ENCODE data around the gene CEP72.
A peak's percentile ranks its signal among the peaks of the same experiment; 100 is the strongest.
"Not testable (repeated sequence)": the region's sequence is repeated elsewhere in the genome, so short reads cannot be mapped to it uniquely, and the experiment has no call there.

Gene CEP72, protein sequence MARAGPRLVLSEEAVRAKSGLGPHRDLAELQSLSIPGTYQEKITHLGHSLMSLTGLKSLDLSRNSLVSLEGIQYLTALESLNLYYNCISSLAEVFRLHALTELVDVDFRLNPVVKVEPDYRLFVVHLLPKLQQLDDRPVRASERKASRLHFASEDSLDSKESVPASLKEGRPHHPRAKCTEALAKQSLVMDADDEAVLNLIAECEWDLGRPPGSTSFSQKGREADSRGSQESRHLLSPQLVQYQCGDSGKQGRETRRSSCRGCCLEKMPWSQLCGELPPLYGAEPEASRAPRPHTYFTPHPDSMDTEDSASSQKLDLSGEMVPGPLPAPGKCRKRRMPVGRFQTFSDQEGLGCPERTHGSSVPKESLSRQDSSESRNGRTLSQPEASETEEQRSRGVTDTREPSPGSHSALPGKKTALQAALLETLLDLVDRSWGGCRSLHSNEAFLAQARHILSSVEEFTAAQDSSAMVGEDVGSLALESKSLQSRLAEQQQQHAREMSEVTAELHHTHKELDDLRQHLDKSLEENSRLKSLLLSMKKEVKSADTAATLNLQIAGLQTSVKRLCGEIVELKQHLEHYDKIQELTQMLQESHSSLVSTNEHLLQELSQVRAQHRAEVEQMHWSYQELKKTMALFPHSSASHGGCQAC
- total RNA-seq: 8.2 to 14.3 (median 13.0) reads per million in 4 donors

DNA sequence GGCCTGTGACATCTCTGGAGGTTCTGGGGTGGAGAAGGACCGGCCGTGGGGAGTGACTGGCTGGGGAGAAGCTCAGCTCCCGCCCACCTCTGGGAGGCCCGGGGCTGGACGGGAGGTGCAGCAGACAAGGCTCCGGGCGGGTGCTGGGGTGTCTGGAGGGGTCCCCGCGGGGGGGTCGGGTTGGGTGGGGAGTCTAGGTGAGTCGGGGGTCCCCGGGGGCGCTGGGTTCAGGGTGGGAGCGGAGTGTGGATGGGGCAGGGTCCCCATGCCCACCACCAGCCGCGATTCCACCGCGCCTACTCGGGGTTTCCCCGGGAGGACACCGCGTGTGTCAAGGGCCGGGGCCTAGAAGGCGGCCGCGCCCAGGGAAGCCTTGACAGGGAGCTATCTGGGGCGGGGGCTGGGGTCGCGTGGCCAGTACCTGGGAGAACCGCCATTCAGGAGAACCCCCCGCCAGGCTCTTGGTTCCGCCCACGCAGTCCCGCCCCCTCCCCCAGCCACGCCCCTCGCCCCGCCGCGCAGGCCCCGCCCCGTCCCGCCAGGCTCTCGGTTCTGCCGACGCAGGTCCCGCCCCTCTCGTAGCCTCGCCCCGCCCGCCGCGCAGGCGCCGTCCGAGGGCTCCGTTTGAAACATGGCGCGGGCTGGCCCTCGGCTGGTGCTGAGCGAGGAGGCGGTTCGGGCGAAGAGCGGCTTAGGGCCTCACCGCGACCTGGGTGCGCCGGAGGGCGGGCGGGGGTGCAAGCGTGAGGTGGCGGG lies at the start of gene CEP72:
TSS of gene CEP72 (plus strand) at position 610 of the 756 bp plus-strand sequence. CDS start at position 632, 22 bp downstream.
- peak; percentile 85 to 94 (median 90) for DNase-seq

DNA sequence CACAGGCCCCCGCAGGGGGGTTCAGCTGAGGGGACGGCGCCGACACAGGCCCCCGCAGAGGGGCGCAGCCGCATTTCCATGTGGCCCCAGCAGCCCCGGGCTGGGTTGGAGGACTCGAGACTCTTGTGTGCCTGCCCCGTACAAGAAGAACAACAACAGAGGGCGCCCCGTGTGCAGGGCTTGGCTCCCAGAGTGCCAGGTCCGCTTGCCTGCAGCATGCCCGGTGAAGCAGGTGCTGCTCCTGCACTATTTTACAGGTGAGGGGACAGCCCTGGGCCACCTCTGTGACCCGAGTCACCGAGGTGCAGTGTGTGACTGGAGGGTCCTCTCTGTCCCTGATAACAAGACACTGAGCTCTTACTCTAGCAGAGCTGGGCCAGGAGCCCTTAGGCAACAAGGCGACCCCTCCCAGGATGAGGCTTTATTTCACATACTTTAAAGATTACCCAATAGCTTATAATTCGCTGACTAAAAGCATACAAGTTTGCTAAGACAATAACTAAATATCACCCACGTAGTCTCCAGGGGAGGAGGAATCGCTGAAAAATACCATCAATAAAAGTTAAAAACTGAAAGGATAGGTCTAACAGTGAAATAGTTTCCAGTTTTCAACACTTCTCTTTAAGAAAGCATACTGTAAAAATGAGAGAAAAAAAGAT lies 46.2 kb upstream of the CEP72 start:
- no peak for DNase-seq

DNA sequence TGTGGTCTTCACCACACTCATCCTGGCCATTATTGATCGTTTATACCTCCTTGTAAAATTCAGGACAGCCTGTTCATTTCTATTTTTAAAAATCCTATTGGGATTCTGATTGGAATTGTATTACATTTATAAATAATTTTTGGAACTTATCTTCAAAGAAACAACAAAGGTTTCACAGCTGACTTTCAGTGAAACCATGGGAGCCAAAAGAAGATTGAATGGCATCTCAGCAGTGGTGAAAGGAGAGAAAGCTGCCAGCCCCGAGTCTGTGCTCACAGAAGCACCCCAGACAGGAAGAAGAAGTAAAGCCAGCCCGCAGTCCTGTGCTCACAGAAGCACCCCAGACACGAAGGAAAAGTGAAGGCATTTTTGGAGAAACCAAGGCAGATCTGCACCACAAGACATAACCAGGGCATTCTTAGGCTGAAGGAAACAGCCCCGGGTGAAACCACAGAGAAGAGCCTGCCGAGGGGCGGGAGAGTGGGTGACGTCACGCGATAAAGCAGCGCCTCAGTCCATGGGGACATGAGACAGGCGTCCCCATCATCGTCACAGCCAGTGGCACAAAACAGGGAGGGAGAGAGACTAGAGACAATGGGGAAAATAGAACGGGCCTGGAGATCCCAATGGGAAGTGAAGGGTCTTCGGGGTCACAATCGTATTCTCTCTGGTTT lies 45.4 kb upstream of the CEP72 start:
- DNase-seq: no peak

DNA sequence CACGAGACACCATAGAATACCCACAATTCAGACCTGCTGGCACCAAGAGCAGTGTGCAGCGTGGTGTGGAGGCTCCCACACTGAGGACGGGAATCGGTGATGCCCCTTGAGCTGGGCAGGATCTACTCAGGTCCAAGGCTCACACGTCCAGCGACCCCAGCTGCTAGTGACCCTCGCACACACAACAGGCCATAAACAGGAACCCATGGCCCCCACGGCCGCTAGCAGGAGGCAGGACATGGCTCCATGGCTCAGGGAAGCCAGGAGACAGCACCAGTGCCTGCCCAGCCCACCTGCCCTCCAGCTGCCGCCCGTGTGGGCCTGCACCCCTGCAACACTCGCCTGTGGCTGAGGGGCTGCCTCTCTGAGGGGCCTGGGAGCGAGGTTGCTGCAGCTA lies 44.5 kb upstream of the CEP72 start:
- no peak for DNase-seq

DNA sequence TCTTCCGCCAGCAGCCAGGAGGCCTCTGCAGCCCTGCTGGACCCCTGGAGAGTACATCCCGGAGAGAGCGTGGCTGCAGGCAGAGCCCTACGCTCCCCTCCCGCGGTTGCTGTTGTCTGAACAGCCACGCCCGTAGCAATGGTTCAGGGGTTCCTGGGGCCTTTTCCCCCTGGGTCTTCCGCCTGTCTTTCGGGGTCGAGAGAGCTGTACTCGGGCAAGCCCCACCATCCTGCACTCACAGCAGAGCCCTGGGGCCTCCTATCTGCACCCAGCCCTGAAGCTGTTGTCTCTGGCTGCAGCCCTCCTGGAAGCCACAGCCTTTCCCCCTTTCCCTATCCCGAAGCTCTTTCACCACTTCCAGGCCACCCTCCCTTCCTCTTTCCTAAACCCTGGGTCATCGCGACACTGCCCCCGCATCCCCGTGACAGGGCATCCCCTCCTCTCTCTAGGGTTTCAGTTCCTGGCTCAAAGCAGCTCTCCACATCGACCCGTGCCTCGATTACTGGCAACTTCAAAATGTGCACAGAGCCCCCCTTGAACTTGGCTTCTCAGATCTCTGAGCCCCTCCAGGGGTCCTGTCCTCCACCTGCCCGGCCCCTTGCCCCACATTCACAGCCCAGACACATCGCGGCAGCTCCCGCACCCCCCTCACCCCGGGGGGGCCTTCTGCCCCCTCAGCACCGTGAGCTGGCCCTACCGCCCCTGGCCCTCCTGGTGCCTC lies 43.9 kb upstream of the CEP72 start:
- DNase-seq: no peak

DNA sequence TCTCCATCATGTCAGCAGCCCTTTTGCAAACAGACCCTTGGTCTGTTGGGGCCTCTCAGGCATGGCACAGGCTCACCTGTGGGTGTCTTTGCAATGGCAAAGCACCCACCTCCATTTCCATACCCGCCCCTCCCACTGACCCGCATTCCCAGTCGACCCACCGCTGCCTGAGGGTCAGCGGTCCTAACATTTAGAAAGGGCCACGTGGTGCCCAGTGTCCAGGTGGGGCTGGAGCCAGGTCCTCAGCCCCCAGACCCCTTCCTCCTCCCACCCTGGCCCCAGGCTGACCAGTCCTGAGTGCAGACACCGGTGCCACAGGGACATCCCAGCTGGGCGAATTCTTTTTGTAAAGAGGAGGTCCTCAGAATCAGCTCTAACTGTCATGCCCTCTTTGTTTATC lies 43.3 kb upstream of the CEP72 start:
- DNase-seq: no peak

DNA sequence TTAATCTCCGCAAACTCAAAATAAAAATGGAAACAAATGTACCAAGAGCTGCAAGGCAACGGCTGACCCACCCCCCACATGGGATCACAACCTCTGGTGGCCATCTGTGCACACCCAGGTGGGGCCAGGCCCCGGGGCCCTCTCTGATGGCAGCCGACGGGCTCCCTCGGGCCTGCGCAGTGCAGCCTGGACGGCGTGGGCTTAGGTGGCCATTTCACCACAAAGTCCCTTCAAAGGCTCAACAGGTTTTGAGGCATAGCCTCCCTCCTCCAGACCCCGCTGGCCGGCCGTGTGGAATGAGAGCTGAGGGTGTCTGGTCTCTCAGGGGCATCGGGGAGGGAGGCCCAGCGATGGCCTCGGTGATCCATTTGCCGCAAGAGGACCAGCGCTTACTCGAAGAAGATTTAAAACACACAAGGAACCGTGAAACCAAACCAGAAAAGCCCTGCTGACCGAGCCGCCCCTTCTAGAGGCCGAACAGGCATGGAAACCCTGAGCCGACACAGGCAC lies 42.7 kb upstream of the CEP72 start:
- DNase-seq: no peak

DNA sequence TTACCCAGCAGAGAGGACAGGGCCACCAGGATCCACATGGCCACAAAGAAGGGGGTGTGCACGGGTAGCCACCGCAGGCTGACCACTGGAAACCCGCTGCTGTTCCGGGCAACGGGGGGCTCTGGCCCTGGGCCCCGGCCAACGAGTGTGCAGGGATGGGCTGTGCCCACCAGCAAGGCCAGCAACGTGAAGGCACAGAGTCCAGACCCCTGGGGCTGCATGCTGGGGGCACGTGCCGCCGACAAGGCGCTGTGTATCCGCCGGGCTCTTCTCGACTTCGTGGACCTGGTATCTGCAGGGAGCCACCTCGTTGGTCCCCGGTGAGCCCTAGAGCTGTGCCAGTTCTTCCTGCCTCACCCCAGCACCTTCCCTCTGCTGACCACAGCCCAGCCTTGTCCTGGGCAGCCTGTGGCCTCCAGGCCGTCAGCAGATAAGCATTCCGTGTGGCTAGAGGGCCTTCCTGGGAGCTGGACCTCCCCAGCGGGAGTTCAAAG lies 42.2 kb upstream of the CEP72 start:
- DNase-seq: no peak

DNA sequence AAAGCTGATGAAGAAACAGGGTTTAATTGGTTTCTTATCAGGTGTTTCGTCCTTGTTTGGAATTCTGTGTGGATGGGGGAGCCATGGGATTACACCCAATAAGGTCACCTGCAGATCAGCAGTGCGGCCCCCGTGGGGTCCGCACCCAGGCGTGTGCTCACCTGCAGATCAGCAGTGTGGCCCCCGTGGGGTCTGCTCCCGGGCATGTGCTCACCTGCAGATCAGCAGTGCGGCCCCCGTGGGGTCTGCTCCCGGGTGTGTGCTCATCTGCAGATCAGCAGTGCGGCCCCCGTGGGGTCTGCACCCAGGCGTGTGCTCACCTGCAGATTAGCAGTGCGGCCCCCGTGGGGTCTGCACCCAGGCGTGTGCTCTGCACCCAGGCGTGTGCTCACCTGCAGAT lies 41.7 kb upstream of the CEP72 start:
- DNase-seq: no peak

DNA sequence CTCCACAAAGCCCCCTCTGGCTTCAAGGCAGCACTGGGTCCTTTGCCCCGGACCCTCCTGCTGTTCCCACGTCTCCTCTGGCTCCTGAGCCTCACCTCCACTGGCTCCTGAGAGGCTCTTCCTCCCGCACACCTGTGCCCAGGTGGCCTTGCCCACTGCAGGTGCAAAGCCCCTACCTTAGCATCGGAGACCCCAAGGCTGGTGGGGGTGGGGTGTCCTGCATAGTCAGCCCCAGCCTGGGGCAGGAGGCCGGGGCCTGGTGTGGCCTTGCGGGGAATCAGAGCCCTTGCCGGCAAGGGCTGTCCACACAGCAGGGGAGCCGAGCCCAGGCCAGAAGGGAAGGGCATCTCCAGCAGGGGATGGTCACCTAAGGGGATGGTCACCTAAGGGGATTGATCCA lies 41.3 kb upstream of the CEP72 start:
- DNase-seq: no peak

DNA sequence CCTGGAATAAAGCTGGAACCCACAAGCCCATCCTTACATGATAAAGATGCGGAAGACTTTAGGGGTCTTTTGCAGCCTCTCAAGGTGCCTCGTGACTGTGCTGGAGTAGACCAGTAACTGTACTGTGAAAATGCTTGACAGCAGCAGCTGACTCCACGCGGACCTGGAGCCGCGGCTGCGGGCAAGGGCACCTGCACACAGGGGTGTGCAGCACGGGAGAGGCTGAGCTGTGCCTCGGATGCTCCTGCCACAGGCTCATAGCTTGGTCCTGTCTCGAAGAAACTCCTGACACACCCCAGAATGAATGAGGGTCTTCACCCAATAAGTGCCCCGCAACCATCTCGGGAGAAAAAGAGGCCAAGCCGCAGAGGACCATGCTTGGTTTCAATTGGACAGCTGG lies 40.3 kb upstream of the CEP72 start:
- DNase-seq: no peak

DNA sequence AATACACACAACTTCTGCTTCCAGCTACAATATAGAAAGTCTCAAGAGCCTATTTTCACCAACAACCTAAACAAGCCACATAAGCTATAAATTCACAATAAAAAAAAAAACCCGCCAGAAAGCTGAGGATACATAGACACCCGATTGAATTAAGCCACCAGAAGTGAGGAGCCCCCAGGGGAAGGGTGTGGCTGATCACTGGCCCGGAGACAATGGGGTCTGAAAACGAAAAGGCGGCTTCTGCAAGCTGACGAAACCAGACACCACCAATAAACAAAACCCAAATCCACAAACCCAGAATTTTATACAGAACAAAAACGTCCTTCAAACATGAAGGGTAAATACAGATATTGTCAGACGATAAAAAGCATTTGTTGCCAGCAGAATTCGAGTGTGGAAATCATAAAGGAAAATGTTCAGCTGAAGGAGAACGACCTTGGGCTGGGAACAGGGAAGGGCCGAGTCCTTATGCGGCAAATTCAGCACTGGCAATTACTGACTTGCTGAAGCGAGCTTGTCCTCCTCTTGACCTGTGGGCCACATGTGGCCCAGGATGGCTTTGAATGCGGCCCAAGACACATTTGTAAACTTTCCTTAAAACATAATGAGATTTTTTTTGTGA lies 39.6 kb upstream of the CEP72 start:
- no peak for DNase-seq

DNA sequence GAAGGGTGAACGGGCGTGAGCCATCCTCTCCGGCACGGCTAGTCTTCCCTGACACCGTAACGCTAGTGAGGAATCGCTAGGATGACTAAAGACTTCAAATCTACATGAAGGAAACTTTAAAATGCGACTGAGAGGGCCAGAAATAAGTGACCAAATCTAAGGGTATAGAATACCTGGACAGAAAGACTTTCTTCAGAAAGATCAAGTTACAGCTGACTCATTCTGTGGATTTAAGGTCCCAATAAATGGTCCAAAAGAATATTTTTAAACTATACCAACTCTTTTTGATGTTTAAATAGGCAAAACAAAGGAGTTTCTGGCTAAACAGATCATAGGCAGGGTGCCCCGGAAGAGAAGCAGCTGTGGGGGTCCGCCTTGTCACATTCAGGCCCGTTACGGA lies 38.9 kb upstream of the CEP72 start:
- no peak for DNase-seq

DNA sequence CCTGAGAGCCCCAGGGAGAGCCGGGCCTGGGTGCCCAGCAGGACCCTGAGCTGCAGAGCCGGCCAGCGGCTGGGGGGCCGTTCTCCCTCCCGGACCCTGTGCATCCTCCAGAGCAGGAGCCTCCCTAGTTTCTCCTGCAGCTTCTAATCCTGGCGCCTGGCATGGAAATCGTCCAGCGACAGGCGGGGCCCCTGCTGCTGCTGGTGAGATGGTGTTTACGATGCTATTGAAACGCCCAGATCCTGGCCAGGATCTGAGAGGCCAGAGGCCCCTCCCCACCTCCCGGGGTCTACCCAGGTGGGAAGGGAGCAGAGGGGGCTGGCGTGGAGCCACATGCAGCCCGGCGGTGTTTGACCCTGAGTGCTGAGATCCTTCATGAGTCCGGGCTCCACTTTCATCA lies 38.2 kb upstream of the CEP72 start:
- DNase-seq: no peak

DNA sequence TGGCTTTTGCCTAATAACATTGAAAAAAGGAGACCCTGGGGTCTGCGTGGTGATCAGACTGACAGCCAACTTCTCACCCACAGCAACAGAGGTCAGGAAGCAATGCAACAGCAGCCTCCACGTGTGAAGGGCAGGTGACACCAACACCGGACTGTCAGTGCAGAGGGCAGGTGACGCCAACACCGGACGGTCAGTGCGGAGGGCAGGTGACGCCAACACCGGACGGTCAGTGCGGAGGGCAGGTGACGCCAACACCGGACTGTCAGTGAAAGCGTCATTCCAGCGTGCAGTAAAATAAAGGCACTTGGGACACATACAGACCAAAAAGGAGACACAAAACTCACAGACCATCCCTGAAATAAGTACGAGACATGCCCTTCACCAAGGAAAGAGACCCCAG lies 37.2 kb upstream of the CEP72 start:
- DNase-seq: no peak

DNA sequence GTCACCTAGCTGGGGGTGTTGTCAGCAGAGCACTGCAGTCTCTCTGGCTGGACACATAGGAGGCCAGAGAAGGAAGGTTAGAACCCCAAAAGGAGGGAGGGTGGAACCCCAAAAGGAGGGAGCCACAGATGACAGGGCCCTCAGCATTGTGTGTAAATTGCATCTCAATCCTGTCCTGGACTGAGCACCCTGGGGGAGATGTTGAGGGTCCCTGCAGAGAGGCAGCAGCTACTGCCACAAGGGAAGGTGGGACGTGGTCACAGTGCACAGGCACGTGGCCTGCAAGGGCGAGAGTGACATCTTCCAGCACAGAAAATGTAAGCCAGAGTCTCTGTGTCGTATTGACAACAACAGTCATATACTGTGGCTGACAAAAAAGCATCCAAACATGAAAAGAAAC lies 36.5 kb upstream of the CEP72 start:
- DNase-seq: no peak

DNA sequence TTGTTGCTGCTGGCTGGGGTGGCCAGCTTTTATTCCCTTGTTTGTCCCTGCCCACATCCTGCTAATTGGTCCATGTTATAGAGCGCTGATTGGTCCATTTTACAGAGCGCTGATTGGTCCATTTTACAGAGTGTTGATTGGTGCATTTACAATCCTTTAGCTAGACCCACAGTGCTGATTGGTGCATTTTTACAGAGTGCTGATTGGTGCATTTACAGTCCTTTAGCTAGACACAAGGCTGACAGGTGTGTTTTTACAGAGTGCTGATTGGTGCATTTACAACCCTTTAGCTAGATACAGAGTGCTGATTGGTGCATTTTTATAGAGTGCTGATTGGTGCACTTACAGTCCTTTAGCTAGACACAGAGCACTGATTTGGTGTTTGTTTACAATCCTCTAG lies 34.9 kb upstream of the CEP72 start:
- DNase-seq: not testable (repeated sequence)

DNA sequence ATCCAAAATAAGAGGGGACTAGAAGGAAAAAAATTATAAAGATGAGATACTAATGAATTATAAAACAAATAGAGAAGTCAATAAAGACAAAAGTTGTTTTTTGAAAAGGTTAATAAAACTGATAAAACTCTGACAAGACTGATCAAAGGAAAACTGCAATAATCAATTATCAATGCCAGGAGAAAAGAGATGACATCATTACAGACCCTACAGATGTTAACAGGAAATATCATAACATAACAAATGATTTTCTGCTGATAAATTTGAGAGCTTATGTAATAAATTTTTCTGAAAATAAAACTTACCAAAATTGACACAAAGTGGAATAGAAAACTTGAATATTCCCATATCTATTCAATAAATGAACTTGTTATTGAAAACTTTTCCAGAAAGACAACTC lies 34.3 kb upstream of the CEP72 start:
- DNase-seq: no peak

DNA sequence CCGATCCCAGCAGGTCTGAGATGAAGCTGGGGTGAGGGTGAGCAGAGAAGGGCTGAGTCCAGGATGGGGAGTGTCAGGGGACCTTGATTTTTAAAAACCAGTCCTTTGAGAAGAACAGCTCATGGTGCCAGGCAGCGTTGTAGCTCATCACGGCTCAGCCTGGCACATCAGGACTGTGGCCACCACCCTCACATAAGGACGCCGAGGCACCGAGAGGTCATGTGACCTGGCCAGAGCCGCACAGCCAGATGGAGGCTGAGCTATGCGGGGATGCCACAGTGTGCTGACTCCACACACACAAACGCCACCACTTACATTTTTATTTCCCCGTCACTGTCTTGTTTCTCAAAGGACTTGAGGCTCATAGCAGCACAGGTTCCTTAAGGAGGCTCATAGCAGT lies 32.9 kb upstream of the CEP72 start:
- no peak for DNase-seq

DNA sequence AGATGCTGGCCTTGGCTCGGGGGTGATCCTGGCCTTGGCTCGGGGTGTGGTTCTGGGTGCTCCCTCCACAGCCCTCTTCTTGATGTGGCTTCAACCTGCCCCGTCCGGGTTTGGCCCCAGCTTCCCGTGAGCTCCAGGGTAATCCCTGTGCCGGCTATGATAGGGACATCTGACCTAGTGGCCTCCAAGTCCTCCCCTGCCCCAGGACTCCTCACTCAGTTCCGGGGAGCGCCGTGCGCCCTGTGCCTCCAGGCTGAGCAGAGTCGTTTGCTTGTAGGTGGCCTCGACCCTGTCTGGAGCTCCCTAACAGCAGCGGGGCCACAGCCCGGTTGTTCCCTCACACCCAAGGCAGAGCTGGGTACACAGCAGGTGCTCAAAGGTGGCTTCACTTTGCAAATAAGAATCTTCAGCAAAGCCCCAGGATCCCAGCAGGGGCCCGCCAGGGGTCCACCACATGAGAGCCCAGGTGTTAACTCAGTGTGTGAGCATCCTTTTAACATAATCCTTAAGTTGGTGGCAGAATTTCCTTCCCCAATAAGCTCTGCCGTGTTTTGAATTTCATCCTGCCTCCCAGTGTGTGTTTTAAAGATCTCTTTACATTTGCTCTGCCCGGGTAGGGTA lies 32.3 kb upstream of the CEP72 start:
- DNase-seq: no peak

DNA sequence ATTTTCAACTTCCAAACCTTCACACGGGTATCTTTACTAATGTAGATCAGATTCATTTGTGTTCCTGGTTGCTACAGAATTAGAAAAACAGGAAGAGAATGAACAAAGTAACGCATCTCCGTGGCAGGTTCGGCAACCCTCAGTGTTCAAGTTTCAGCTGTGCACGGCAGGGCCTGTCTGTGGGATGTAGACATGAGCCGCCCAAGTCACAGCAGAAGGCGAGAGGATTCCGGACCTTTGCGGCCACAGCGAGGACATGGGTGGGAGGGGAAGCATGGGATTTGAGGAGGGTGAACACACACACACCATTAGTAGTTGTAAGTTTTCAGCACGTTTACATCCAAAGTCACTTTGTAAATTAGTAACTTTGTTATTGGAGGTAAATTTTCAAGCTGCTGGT lies 31.7 kb upstream of the CEP72 start:
- no peak for DNase-seq
